Neural crest cell (in vitro differentiated cells): ENCODE data around the gene CABLES2. TPM values are rescaled to one million over a fixed set of nuclear protein-coding genes. Genes with fewer than 3 reads are reported as not detected.

Source experiments
- DNase-seq: peaks from one replicate; pipeline ENCODE4 v3.0.0; 2021; ENCODE audit warnings: low read depth, mixed read lengths, low spot score
- H3K27ac Mint-ChIP-seq: one replicate; pipeline ENCODE4 v1.8.0; 2021; ENCODE audit warnings: mild to moderate bottlenecking, mixed read lengths; ENCODE audit not compliant: unreplicated experiment
- H3K27me3 Mint-ChIP-seq: 2 replicates; pipeline ENCODE4 v1.8.0; 2021; ENCODE audit warnings: low read depth, mild to moderate bottlenecking, mixed read lengths
- H3K36me3 Mint-ChIP-seq: 2 replicates; pipeline ENCODE4 v1.8.0; 2021; ENCODE audit warnings: low read depth, mild to moderate bottlenecking, mixed read lengths
- H3K4me1 Mint-ChIP-seq: 2 replicates; pipeline ENCODE4 v1.8.0; 2021; ENCODE audit warnings: mixed read lengths
- H3K4me3 Mint-ChIP-seq: one replicate; pipeline ENCODE4 v1.8.0; 2021; ENCODE audit warnings: mild to moderate bottlenecking, mixed read lengths
- H3K9me3 Mint-ChIP-seq: 2 replicates; pipeline ENCODE4 v1.8.0; 2021; ENCODE audit warnings: mixed read lengths
- CTCF ChIP-seq: fragments of 200-600 bp; sonication (generic); conservative IDR thresholded peaks from 2 replicates; pipeline ENCODE4 v1.5.0; 2021; ENCODE audit warnings: antibody characterized with exemption, mild to moderate bottlenecking
- total RNA-seq: library from RNA; stranded (reverse); gene quantifications from 2 replicates; pipeline ENCODE4 v1.2.1, GENCODE V29; 2021

Gene CABLES2
- total RNA-seq, 1 donor from 2014 or later = 26.6 TPM

GRCh38 chr20:62367633-62368391 lies 39.3 kb downstream of the CABLES2 start:
- H3K4me3 Mint-ChIP-seq = peak overlapping the region; percentile 76
- H3K27ac Mint-ChIP-seq = no peak overlapping the region
- H3K36me3 Mint-ChIP-seq = no peaks in the 10 kb centered on the region
- TF ChIP-seq CTCF = no peak
- no peaks in the 10 kb centered on the region for H3K9me3 Mint-ChIP-seq
- DNase-seq = no peak
- peaks cover 13% of the 10 kb centered on the region for H3K27me3 Mint-ChIP-seq
- peaks cover 7% of the 10 kb centered on the region for H3K4me1 Mint-ChIP-seq

- DNase-seq = peak; percentile 52
- no peak within 1 kb of the TSS for H3K27ac Mint-ChIP-seq
- peaks cover 13% of the 10 kb centered on the region for H3K27me3 Mint-ChIP-seq
- H3K36me3 Mint-ChIP-seq = no peaks in the 10 kb centered on the region
- peaks cover 6% of the 10 kb centered on the region for H3K4me1 Mint-ChIP-seq
- no peaks in the 10 kb centered on the region for H3K9me3 Mint-ChIP-seq
- peak within 1 kb of the TSS; percentile 49 for H3K4me3 Mint-ChIP-seq
- no peak for TF ChIP-seq CTCF
These were observed 39.9 kb downstream of the CABLES2 start, which contains the start of gene LAMA5 for GRCh38 chr20:62367136-62367632. Gene LAMA5 (minus strand): TSS chr20:62367312. CDS start chr20:62367245, 67 bp downstream.

- no peak overlapping the region for H3K27ac Mint-ChIP-seq
- no peaks in the 10 kb centered on the region for H3K36me3 Mint-ChIP-seq
- TF ChIP-seq CTCF = no peak
- peaks cover 13% of the 10 kb centered on the region for H3K27me3 Mint-ChIP-seq
- no peak for DNase-seq
- no peaks in the 10 kb centered on the region for H3K9me3 Mint-ChIP-seq
- peak overlapping the region; percentile 27 for H3K4me3 Mint-ChIP-seq
- peaks cover 6% of the 10 kb centered on the region for H3K4me1 Mint-ChIP-seq
These were observed 40.5 kb downstream of the CABLES2 start for GRCh38 chr20:62366370-62367135.

- H3K27me3 Mint-ChIP-seq = peaks cover 13% of the 10 kb centered on the region
- no peak overlapping the region for H3K27ac Mint-ChIP-seq
- DNase-seq = no peak
- H3K36me3 Mint-ChIP-seq = no peaks in the 10 kb centered on the region
- H3K9me3 Mint-ChIP-seq = no peaks in the 10 kb centered on the region
- H3K4me1 Mint-ChIP-seq = peaks cover 6% of the 10 kb centered on the region
- H3K4me3 Mint-ChIP-seq = peak overlapping the region; percentile 27
- TF ChIP-seq CTCF = no peak
These were observed 41.2 kb downstream of the CABLES2 start for GRCh38 chr20:62365814-62366369.

- Mint-ChIP-seq H3K27ac (no peak overlapping the region), H3K4me3 (peak overlapping the region; percentile 82), H3K4me1 (peaks cover 6% of the 10 kb centered on the region), H3K36me3 (no peaks in the 10 kb centered on the region), H3K27me3 (peaks cover 13% of the 10 kb centered on the region), H3K9me3 (no peaks in the 10 kb centered on the region)
- no peak for TF ChIP-seq CTCF
- no peak for DNase-seq
These were observed 42.0 kb downstream of the CABLES2 start for GRCh38 chr20:62364911-62365736.
